Body of pancreas (tissue), 4 donors: ENCODE results near the gene BUB1B. TPM values are rescaled to one million over a fixed set of nuclear protein-coding genes. Genes with fewer than 3 reads are reported as not detected.
A peak's percentile ranks its signal among the peaks of the same experiment; 100 is the strongest.

Experiments used
- ATAC-seq: fragments of 150-250 bp; one replicate; pipeline ENCODE4 v1.9.1; 2016
- DNase-seq, 4 donors: peaks; one replicate each; pipeline ENCODE4 v3.0.0-alpha.2; 2019
- H3K27ac ChIP-seq, 4 donors: fragments of 200-600 bp; sonication (generic); 1 replicate in 3 of 4; 2 replicates in 1 of 4; pipeline versions ENCODE4 v1.5.1 to v1.6.1; 2016 to 2019; ENCODE audit warnings: mild to moderate bottlenecking in 1 of 4, mixed read lengths in 1 of 4, moderate library complexity in 1 of 4
- H3K27me3 ChIP-seq, 2 donors: fragments of 200-600 bp; sonication (generic); one replicate each; pipeline ENCODE4 v1.6.0; 2016; ENCODE audit warnings: mild to moderate bottlenecking in 1 of 2
- H3K36me3 ChIP-seq, 2 donors: fragments of 200-600 bp; sonication (generic); replicated peaks in 1 of 2; 2 replicates each; pipeline ENCODE4 v1.5.1; 2016; ENCODE audit warnings: low read depth in 2 of 2; ENCODE audit not compliant: insufficient read depth in 1 of 2
- H3K4me1 ChIP-seq: fragments of 200-600 bp; sonication (generic); one replicate; pipeline ENCODE4 v1.6.0; 2016
- H3K4me3 ChIP-seq, 2 donors: fragments of 200-600 bp; sonication (generic); 1 replicate in 1 of 2; 2 replicates in 1 of 2; pipeline ENCODE4 v1.5.1; 2016 to 2019
- H3K9me3 ChIP-seq, 3 donors: fragments of 200-600 bp; sonication (generic); 1 replicate in 2 of 3; 2 replicates in 1 of 3; pipeline ENCODE4 v1.5.1; 2016
- CTCF ChIP-seq, 7 experiments: fragments of 450-650 bp in 4 of 7; fragments of 200-600 bp in 3 of 7; sonication (generic) in 3 of 7; IDR thresholded peaks; one replicate each; pipeline ENCODE4 v1.5.1; 2016 to 2019; ENCODE audit warnings: antibody characterized with exemption in 7 of 7
- POLR2A ChIP-seq, 3 donors: fragments of 450-650 bp; IDR thresholded peaks; one replicate each; pipeline ENCODE4 v1.6.1; 2016; ENCODE audit warnings: antibody characterized with exemption in 3 of 3, mild to moderate bottlenecking in 2 of 3
- WGBS, 2 donors: methylation state at CpG; one replicate each; pipeline ENCODE4 v1.1.5; 2017; 5-methylcytosine and 5-hydroxymethylcytosine counted together
- intact Hi-C: fragments of 100-400 bp; cut with DNase I; formaldehyde crosslinking; loops from one replicate; pipeline ENCODE4 v1.15.1; 2023
- total RNA-seq, 2 donors: library from RNA; depleted of rRNA; stranded (reverse); fragments of >200 nt; gene quantifications; one replicate each; pipeline ENCODE4 v1.1.0, GENCODE V29; 2016

Gene BUB1B
- total RNA-seq, 2 donors from 2014 or later = not detected

- H3K27ac ChIP-seq = peak within 1 kb of the TSS in 1 of 4 donors; percentile 24
- H3K4me1 ChIP-seq = peaks cover 12% of the 10 kb centered on the region
- WGBS, 2 donors = 5 to 9% methylated on average over 15 to 39 of the region's 39 CpGs
- intact Hi-C loops = no loop called here
- no peak for TF ChIP-seq CTCF (IDR thresholded peaks at IDR 0.05)
- TF ChIP-seq POLR2A (IDR thresholded peaks at IDR 0.05) = peak in 2 of 3 donors; percentile 6 to 17
- H3K36me3 ChIP-seq = no peaks in the 10 kb centered on the region
- peak; percentile 91 for ATAC-seq
- H3K4me3 ChIP-seq = no peak within 1 kb of the TSS
- no peaks in the 10 kb centered on the region for H3K27me3 ChIP-seq
- DNase-seq = peak; percentile 69 to 91 (median 82)
- no peaks in the 10 kb centered on the region for H3K9me3 ChIP-seq
Observed at GRCh38 chr15:40238532-40239403, 77.9 kb downstream of the BUB1B start, which contains the start of gene PAK6. Gene PAK6 (plus strand): TSS chr15:40239063. CDS start chr15:40264786, 25,723 bp downstream.

DNA sequence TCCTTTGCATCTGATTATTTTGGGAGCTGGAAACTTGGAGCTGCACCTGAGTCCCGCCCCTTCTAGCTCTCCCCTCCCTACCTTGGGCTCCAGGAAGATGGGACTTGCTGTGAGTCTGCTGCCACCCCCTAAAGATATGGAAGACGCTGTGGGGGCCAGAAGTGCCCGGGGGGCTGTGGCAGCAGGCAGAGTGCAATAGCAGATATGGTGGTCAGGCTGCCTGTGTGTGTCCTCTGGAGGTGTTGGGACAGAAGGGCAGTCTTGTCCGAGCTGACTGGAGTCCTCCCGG, 78.5 kb downstream of the BUB1B start:
- ATAC-seq (no peak), DNase-seq (no peak)
- TF ChIP-seq CTCF (IDR thresholded peaks at IDR 0.05) (no peak), POLR2A (IDR thresholded peaks at IDR 0.05) (no peak)
- Histone ChIP-seq H3K36me3 (no peaks in the 10 kb centered on the region), H3K27me3 (no peaks in the 10 kb centered on the region), H3K9me3 (no peaks in the 10 kb centered on the region), H3K4me3 (no peak overlapping the region), H3K27ac (peak overlapping the region in 1 of 4 donors; percentile 24), H3K4me1 (peaks cover 12% of the 10 kb centered on the region)
- 43 to 64% methylated on average over 2 to 5 of the region's 5 CpGs for WGBS, 2 donors
- intact Hi-C loops = no loop called here

DNA sequence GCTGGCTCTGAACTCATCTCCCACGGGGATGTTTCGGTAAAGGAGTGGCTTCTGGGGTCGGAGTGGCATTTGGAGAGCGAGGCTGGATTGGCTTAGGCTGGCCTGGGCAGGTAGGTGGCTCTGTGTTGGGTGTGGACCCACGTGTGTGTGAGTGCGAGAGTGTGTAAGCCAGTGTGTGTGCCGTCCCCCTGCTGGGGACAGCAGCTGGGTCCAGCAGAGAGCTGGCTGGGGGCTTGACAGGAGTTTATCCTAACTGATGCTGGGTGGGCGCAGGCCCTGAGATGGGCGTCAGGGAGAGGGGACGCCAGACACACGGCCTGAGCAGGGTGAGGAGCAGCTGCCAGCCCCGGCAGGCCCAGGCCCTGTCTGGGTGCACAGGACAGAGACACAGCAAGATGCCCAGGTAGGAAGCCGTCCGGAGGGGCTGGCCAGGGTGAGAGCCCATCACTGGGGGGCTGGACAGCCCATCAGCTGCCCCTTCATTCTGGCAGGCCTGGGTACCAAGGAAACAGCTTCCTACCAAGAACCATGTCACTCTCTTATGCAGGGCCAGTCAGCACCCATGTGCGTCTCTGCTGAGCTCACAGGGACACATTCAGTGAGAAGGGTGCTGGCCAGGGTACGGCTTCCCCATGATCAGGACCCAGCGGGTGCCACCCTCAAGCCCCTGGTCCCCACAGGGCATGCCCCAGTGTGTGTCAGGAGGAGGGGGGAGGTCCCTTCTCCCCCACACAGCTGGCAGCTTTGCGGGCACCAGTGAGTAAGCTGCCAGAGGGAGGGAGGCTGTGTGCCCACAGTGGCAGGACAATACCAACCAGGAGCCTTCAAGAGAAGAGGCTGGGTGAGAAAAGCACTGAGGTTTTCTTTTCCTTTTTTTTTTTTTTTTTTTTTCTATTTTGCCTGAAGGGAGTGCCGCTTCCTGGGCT, 79.1 kb downstream of the BUB1B start:
- no peaks in the 10 kb centered on the region for H3K27me3 ChIP-seq
- H3K4me1 ChIP-seq = peaks cover 13% of the 10 kb centered on the region
- WGBS, 2 donors = 85 to 91% methylated on average over 7 to 19 of the region's 19 CpGs
- no peak for TF ChIP-seq CTCF (IDR thresholded peaks at IDR 0.05)
- TF ChIP-seq POLR2A (IDR thresholded peaks at IDR 0.05) = no peak
- intact Hi-C loops = no loop called here
- H3K9me3 ChIP-seq = no peaks in the 10 kb centered on the region
- DNase-seq (no peak), ATAC-seq (no peak)
- H3K27ac ChIP-seq = no peak overlapping the region
- H3K4me3 ChIP-seq = no peak overlapping the region
- no peaks in the 10 kb centered on the region for H3K36me3 ChIP-seq

- 84 to 95% methylated on average over 2 to 10 of the region's 10 CpGs for WGBS, 2 donors
- DNase-seq (no peak), ATAC-seq (no peak)
- peaks cover 21% of the 10 kb centered on the region for H3K4me1 ChIP-seq
- H3K9me3 ChIP-seq = no peaks in the 10 kb centered on the region
- H3K4me3 ChIP-seq = no peak overlapping the region
- no peaks in the 10 kb centered on the region for H3K27me3 ChIP-seq
- no peaks in the 10 kb centered on the region for H3K36me3 ChIP-seq
- no peak for TF ChIP-seq CTCF (IDR thresholded peaks at IDR 0.05)
- no peak for TF ChIP-seq POLR2A (IDR thresholded peaks at IDR 0.05)
- no peak overlapping the region for H3K27ac ChIP-seq
- intact Hi-C loops = no loop called here
Observed at GRCh38 chr15:40240619-40241221, 79.9 kb downstream of the BUB1B start.
